22Rv1 (cell line): Measurements from ENCODE around the gene RPS19.

Source experiments
- CTCF ChIP-seq: fragments of 450-650 bp; IDR thresholded peaks from 2 replicates; pipeline ENCODE4 v1.5.1; 2017; ENCODE audit warnings: mild to moderate bottlenecking
- ZFX ChIP-seq: fragments of 450-650 bp; IDR thresholded peaks from 2 replicates; pipeline ENCODE4 v1.6.1; 2017; ENCODE audit warnings: antibody characterized with exemption, borderline replicate concordance

- TF ChIP-seq CTCF, result no peak
- no peak for TF ChIP-seq ZFX
Measured at GRCh38 chr19:41870401-41870873, 10.4 kb downstream of the RPS19 start.
